IPS-NIHi7 (cell line): Measurements from ENCODE around the gene RGPD3.

ENCODE experiments used
- DNase-seq: peaks from one replicate; pipeline ENCODE4 v3.0.0; 2012; ENCODE audit warnings: mixed read lengths; ENCODE audit errors: extremely low spot score

Gene RGPD3

DNA sequence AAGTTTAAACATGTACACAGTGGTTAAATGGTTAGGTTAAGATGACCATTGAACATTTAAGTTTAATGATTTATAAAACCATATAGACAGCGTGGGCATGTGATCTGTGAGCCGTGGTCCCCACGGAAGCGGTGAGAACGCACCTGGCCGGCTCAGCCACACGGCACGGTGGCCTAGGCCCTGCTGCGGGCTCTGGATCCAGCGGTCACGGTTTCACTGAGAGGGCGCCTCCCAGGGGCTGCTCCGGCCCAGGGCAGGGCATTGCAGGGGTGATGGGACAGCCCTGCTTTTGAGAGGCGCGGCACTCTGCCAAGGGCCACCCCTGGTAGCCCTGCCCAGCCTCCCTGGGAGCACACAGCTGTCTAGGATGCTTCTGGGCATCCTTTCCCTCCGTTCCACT is 124.9 kb downstream of the RGPD3 start:
- DNase-seq: no peak

DNA sequence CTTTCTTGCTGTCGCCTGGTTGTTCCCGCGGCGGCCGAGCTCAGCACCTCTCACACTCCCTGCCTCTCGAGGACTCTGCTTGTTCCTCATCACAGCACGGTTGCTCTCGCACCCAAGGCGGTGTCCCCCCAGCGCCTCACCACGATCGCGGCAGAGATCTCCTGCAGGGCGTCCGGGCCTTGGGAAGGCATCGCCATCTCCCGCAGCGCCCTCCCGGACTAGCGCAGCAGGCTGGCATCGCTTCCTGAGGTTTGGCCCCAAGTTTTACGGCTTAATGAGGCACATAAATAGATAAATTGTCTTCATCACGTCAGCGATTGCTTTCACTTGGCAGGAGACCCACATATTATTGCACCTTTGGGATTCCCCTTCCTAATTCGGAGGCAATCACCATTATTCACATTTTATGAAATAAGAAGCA is 125.4 kb downstream of the RGPD3 start:
- DNase-seq: no peak

DNA sequence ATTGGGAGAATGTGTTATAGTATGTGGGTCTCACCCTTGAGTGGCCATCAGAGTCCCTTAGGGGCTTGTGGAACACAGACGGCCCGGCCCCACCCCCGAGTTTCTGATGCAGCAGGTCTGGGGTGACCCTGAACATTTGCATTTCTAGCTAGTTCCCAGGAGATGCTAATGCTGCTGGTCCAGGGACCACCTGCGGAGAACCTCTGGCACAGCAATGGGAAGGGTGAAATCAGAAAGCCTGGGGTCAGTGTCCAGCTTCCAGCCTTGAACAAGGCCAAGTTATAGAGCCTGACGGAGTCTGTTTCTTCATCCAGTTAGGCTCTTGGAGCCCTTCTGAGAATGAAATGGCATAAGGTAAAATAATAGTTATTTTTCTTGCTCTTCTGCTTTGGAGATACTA is 126.5 kb downstream of the RGPD3 start:
- DNase-seq: no peak
